MG63 (cell line): Measurements from ENCODE around the gene ATP10A. TPM values are rescaled to one million over a fixed set of nuclear protein-coding genes. Genes with fewer than 3 reads are reported as not detected.

Source experiments
- DNase-seq: peaks from one replicate; pipeline ENCODE4 v3.0.0-alpha.2; 2020
- H3K27me3 ChIP-seq: fragments of 250-450 bp; sonication (Bioruptor Pico); 2 replicates; pipeline ENCODE4 v1.5.1; 2020; ENCODE audit warnings: mild to moderate bottlenecking, moderate library complexity
- H3K36me3 ChIP-seq: fragments of 250-450 bp; sonication (Bioruptor Pico); 2 replicates; pipeline ENCODE4 v1.5.1; 2020; ENCODE audit warnings: mild to moderate bottlenecking, moderate library complexity
- H3K4me3 ChIP-seq: fragments of 250-450 bp; sonication (Bioruptor Pico); 2 replicates; pipeline ENCODE4 v1.5.1; 2020; ENCODE audit warnings: mild to moderate bottlenecking, moderate library complexity
- H3K9me3 ChIP-seq: fragments of 250-450 bp; sonication (Bioruptor Pico); 2 replicates; pipeline ENCODE4 v1.5.1; 2020; ENCODE audit warnings: mild to moderate bottlenecking, moderate library complexity
- total RNA-seq: library from RNA; depleted of rRNA; stranded (reverse); fragments of >200 nt; shearing (Covaris generic); gene quantifications from 2 replicates; pipeline ENCODE4 v1.2.3, GENCODE V29; 2014; ENCODE audit warnings: low replicate concordance

ATP10A gene
- total RNA-seq, 1 experiment from 2014 or later, result 2.1 TPM

DNA sequence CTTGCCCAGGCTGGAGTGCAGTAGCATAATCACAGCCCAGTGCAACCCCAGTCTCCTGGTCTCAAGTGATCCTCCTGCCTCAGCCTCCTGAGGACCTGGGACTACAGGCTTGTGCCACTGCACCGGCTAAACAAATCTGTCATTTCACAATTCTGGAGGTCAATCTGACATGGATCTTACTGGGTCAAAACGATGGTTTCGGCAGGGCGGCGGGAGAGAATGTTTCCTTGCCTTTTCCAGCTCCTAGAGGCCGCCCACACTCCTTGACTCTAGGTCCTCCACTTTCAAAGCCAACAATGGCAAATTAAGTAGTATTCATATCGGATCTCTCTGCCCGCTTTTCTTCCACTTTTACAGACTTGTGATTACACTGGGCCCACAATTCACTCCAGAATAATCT is 14.8 kb downstream of the ATP10A start:
- Histone ChIP-seq H3K36me3 (no peaks in the 10 kb centered on the region), H3K9me3 (no peaks in the 10 kb centered on the region), H3K27me3 (no peaks in the 10 kb centered on the region), H3K4me3 (no peak overlapping the region)
- DNase-seq, result no peak

DNA sequence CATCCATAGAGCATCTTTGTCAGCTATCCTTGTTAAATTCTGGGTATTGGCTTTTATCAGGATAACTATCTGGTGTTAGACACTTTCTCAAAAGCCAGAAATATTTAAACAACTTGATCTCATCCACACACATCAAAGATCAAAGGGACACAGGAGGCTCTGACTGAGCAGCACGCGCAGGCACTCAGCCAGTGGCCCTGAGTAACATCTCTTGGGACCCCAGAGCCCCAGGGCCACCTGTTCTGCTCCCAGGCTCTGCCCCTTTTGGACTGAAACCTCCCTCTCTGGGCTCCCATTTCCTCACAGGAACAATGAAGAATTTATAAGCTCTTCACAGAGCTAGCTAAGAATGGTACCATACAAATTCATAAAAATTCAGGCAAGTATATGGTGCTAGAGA is 16.1 kb downstream of the ATP10A start:
- Histone ChIP-seq H3K9me3 (no peaks in the 10 kb centered on the region), H3K4me3 (no peak overlapping the region), H3K36me3 (no peaks in the 10 kb centered on the region), H3K27me3 (no peaks in the 10 kb centered on the region)
- DNase-seq, result no peak

DNA sequence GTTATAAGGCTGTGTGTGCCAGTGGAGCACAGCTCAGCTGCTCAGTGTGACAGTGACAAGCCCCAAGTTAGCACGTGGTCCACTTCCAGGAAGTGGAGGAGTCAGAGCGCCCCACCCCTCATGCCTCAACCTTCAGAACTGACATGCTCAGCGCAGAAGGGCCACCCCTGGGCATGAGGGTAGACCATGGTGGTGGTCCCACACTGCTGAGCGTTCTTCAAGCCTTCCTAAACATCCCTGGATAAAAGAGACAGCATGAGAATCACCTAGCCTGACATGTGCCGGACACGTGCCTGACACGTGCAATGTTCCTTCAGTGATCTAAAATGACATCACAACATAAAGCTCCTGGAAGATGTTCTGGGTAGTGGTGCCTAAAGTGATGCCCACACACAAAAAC is 16.8 kb downstream of the ATP10A start:
- no peaks in the 10 kb centered on the region for H3K36me3 ChIP-seq
- H3K27me3 ChIP-seq, result no peaks in the 10 kb centered on the region
- no peak overlapping the region for H3K4me3 ChIP-seq
- no peaks in the 10 kb centered on the region for H3K9me3 ChIP-seq
- no peak for DNase-seq

- H3K36me3 ChIP-seq, result no peaks in the 10 kb centered on the region
- no peak overlapping the region for H3K4me3 ChIP-seq
- DNase-seq, result no peak
- H3K9me3 ChIP-seq, result no peaks in the 10 kb centered on the region
- no peaks in the 10 kb centered on the region for H3K27me3 ChIP-seq
Measured at GRCh38 chr15:25844981-25845680, 18.0 kb downstream of the ATP10A start.

- no peak for DNase-seq
- no peaks in the 10 kb centered on the region for H3K36me3 ChIP-seq
- H3K27me3 ChIP-seq, result no peaks in the 10 kb centered on the region
- no peak overlapping the region for H3K4me3 ChIP-seq
- no peaks in the 10 kb centered on the region for H3K9me3 ChIP-seq
Measured at GRCh38 chr15:25844542-25844941, 18.6 kb downstream of the ATP10A start.

DNA sequence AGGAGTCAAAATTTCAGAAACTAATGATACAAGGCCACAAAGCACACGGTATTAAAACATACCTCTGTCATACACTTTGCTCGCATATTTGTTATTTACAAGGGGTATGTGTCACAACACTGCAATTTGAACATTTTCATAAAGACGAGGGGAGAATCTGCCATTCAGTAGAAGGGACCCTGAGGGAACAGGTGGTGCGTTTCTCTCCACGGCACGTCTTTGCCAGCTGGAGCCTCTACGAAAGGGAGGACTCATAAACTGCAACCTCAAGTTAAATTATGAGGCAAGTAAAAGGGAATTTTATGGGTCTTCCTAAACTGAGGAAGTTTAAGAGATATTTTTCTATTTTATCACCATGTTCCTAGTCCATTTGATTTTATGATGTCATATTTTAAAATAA is 19.1 kb downstream of the ATP10A start:
- DNase-seq, result no peak
- Histone ChIP-seq H3K36me3 (no peaks in the 10 kb centered on the region), H3K4me3 (no peak overlapping the region), H3K27me3 (no peaks in the 10 kb centered on the region), H3K9me3 (no peaks in the 10 kb centered on the region)

GRCh38 chr15:25839638-25840156 is 23.4 kb downstream of the ATP10A start:
- Histone ChIP-seq H3K27me3 (no peaks in the 10 kb centered on the region), H3K36me3 (no peaks in the 10 kb centered on the region), H3K9me3 (no peaks in the 10 kb centered on the region), H3K4me3 (no peak overlapping the region)
- DNase-seq, result no peak

DNA sequence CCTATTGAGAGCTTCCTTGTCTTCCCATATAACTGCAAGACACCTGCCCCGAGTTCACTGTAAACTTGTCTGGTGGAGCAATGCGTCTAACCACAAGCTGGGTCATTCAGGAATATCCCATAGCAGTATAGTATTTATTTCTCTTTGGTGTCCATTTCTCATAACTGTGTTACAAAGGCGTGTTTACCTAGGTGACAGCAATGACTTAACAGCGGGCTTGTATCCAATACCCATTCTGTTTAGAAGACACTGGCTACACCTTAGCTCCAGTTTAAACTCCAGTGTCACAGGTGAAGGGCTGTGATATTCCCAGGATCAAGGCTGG is 24.3 kb downstream of the ATP10A start:
- Histone ChIP-seq H3K9me3 (no peaks in the 10 kb centered on the region), H3K27me3 (no peaks in the 10 kb centered on the region), H3K4me3 (no peak overlapping the region), H3K36me3 (no peaks in the 10 kb centered on the region)
- DNase-seq, result no peak

- no peak overlapping the region for H3K4me3 ChIP-seq
- no peaks in the 10 kb centered on the region for H3K27me3 ChIP-seq
- H3K9me3 ChIP-seq, result no peaks in the 10 kb centered on the region
- no peak for DNase-seq
- H3K36me3 ChIP-seq, result no peaks in the 10 kb centered on the region
Measured at GRCh38 chr15:25838191-25838870, 24.8 kb downstream of the ATP10A start.

DNA sequence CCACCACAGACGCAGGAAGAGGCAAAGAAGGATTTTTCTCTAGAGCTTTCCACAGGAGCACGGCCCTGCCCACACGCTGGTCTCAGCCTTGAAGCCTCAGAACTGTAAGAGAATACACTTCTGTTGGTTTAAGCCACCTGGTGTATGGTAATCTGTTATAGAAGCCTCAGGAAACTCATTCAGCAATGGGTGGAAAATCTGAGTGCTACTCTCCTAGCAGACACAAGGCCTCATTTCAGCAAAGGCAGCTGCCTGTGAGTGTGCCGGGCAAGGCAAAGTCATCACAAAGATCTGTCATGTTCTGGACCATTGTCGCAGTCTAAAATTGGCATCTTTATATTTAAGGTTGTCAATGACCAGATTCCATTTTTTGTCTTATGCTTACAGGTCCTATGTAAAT is 31.0 kb downstream of the ATP10A start:
- no peak for DNase-seq
- H3K4me3 ChIP-seq, result no peak overlapping the region
- H3K36me3 ChIP-seq, result no peaks in the 10 kb centered on the region
- peaks cover 1% of the 10 kb centered on the region for H3K9me3 ChIP-seq
- no peaks in the 10 kb centered on the region for H3K27me3 ChIP-seq

DNA sequence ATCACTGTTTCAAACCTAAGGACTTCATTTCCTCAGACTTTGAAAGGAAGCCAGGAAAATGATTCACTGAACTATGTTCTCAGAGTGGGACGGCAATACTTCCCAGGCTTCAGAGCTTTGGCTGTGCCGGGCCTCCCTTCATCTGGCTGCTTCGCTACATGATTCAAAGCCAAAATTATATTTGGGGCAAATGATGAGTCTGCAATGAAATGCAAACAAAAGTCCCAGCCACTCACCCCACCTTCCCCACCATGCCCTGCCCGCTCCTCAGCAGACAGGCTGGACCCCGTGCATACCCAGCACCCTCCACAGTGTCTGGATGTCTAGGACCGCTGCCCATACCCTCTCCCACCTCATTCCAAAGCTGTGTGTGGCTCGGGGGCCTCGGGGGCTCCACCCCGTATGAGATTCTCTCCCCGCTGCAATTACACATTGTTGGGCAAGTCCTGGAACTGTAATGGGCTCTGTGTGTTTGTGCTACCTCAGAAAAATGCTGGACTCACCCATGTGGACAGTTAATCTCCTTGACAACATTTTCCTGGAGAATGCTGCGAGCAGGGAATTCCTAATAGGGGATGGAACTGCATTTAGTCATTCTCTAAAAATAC is 32.2 kb downstream of the ATP10A start:
- Histone ChIP-seq H3K27me3 (no peaks in the 10 kb centered on the region), H3K9me3 (peaks cover 2% of the 10 kb centered on the region), H3K36me3 (no peaks in the 10 kb centered on the region), H3K4me3 (peak overlapping the region; percentile 28)
- peak; percentile 93 for DNase-seq

- no peak for DNase-seq
- Histone ChIP-seq H3K36me3 (no peaks in the 10 kb centered on the region), H3K27me3 (no peaks in the 10 kb centered on the region), H3K4me3 (no peak overlapping the region), H3K9me3 (peaks cover 2% of the 10 kb centered on the region)
Measured at GRCh38 chr15:25829073-25829472, 34.1 kb downstream of the ATP10A start.

DNA sequence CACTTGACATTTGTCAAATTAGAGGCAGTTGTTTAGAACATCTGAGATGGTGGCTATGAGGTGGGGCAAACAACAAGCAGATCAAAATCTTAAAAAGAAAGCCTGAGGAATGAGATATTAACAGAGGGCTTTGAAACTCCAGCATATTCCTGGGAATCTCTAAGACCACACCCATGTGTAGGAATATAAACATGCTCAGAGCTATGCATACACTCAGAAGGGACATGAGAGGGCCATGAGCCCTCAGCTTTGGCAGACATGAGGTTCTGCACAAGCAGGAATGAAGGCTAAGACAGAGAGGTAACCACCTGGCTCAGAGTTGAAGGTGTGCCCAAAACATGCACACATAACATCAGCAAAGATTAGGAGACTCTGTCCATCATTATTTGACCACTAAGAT is 37.9 kb downstream of the ATP10A start:
- Histone ChIP-seq H3K27me3 (no peaks in the 10 kb centered on the region), H3K9me3 (peaks cover 2% of the 10 kb centered on the region), H3K36me3 (no peaks in the 10 kb centered on the region), H3K4me3 (no peak overlapping the region)
- DNase-seq, result no peak

GRCh38 chr15:25824618-25825017 is 38.5 kb downstream of the ATP10A start:
- H3K27me3 ChIP-seq, result no peaks in the 10 kb centered on the region
- no peak for DNase-seq
- H3K9me3 ChIP-seq, result peaks cover 2% of the 10 kb centered on the region
- no peaks in the 10 kb centered on the region for H3K36me3 ChIP-seq
- H3K4me3 ChIP-seq, result no peak overlapping the region

- H3K27me3 ChIP-seq, result no peaks in the 10 kb centered on the region
- no peaks in the 10 kb centered on the region for H3K36me3 ChIP-seq
- no peaks in the 10 kb centered on the region for H3K9me3 ChIP-seq
- H3K4me3 ChIP-seq, result no peak overlapping the region
- DNase-seq, result no peak
Measured at GRCh38 chr15:25812845-25813244, 50.3 kb downstream of the ATP10A start.

DNA sequence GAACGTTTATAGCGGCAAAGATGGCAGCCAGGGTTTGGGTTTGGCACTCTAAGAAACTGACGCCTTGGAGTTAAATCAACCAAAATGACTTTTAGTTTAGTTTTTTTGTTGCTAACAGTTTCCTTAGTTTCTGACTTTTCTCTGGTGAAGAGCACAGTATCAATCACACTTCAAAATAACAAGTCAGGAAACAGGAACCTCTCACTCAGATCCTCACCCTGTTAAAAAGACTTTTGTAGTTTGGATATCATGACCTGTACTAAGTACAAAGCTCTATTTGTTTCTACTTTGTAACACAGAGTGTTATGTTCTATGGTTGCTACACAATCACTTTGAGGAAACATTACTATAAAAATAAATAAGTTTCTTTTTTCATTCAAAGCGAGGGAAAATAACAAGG is 51.1 kb downstream of the ATP10A start:
- no peaks in the 10 kb centered on the region for H3K9me3 ChIP-seq
- no peak for DNase-seq

DNA sequence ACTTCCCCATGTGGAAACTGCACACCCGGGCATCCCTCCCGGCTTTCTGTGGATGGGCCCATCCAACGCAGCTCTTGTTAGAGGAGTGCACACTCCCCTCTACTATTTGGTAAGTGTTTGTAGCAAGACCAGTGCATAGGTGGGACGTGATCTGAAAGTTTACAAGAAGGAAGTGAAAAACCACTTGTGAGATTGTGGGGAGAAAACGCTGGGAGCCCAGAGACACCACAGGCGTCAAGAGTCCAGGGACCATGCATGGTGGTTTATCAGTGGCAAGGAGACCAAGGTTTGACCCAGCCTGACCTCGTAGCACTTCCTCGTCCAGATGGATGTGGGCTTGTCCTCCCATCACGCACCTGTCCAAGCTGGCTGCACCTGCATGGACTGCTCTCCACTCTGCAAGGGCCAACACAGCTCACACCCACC is 51.6 kb downstream of the ATP10A start:
- no peak overlapping the region for H3K4me3 ChIP-seq
- DNase-seq, result no peak
- H3K27me3 ChIP-seq, result no peaks in the 10 kb centered on the region
- H3K36me3 ChIP-seq, result no peaks in the 10 kb centered on the region
- no peaks in the 10 kb centered on the region for H3K9me3 ChIP-seq

More for the DNA sequence above, 51.1 kb downstream of the ATP10A start:
- no peaks in the 10 kb centered on the region for H3K27me3 ChIP-seq
- no peaks in the 10 kb centered on the region for H3K36me3 ChIP-seq
- H3K4me3 ChIP-seq, result no peak overlapping the region

GRCh38 chr15:25810631-25811091 is 52.5 kb downstream of the ATP10A start:
- H3K4me3 ChIP-seq, result no peak overlapping the region
- no peaks in the 10 kb centered on the region for H3K36me3 ChIP-seq
- H3K27me3 ChIP-seq, result no peaks in the 10 kb centered on the region
- DNase-seq, result no peak
- H3K9me3 ChIP-seq, result no peaks in the 10 kb centered on the region
